Hepatocyte (in vitro differentiated cells): Measurements from ENCODE around the gene TRAPPC3. TPM values are rescaled to one million over a fixed set of nuclear protein-coding genes. Genes with fewer than 3 reads are reported as not detected.

Experiments
- DNase-seq: peaks from one replicate; pipeline ENCODE4 v3.0.0-alpha.2; 2016; ENCODE audit warnings: low spot score
- H2AFZ ChIP-seq: fragments of 200-600 bp; sonication (generic); 2 replicates; pipeline ENCODE4 v1.6.0; 2016; ENCODE audit warnings: antibody characterized with exemption, mild to moderate bottlenecking
- H3K27ac ChIP-seq: fragments of 200-600 bp; sonication (generic); 2 replicates; pipeline ENCODE4 v1.5.1; 2016; ENCODE audit warnings: mild to moderate bottlenecking
- H3K27me3 ChIP-seq: fragments of 200-600 bp; sonication (generic); 2 replicates; pipeline ENCODE4 v1.6.1; 2016
- H3K36me3 ChIP-seq: fragments of 200-600 bp; sonication (generic); replicated peaks from 2 replicates; pipeline ENCODE4 v1.5.1; 2016; ENCODE audit warnings: low read depth; ENCODE audit not compliant: insufficient read depth
- H3K4me1 ChIP-seq: fragments of 200-600 bp; sonication (generic); 2 replicates; pipeline ENCODE4 v1.5.1; 2016; ENCODE audit warnings: mild to moderate bottlenecking, moderate library complexity; ENCODE audit not compliant: insufficient read depth
- H3K4me2 ChIP-seq: fragments of 200-600 bp; sonication (generic); 2 replicates; pipeline ENCODE4 v1.6.0; 2016
- H3K4me3 ChIP-seq: fragments of 200-600 bp; sonication (generic); 2 replicates; pipeline ENCODE4 v1.5.1; 2016; ENCODE audit warnings: mild to moderate bottlenecking
- H3K79me2 ChIP-seq: fragments of 200-600 bp; sonication (generic); 2 replicates; pipeline ENCODE4 v1.6.0; 2017; ENCODE audit warnings: mild to moderate bottlenecking
- H3K9me2 ChIP-seq: fragments of 200-600 bp; sonication (generic); replicated peaks from 2 replicates; pipeline ENCODE4 v1.6.0; 2017; ENCODE audit warnings: mild to moderate bottlenecking; ENCODE audit not compliant: insufficient read depth
- H3K9me3 ChIP-seq: fragments of 200-600 bp; sonication (generic); 2 replicates; pipeline ENCODE4 v1.5.1; 2016; ENCODE audit warnings: low read depth, mild to moderate bottlenecking
- H4K20me1 ChIP-seq: fragments of 200-600 bp; sonication (generic); 2 replicates; pipeline ENCODE4 v1.6.0; 2016; ENCODE audit warnings: mild to moderate bottlenecking; ENCODE audit not compliant: insufficient read depth, poor library complexity, severe bottlenecking
- CTCF ChIP-seq: fragments of 200-600 bp; sonication (generic); IDR thresholded peaks from 2 replicates; pipeline ENCODE4 v1.5.1; 2016; ENCODE audit warnings: antibody characterized with exemption, mild to moderate bottlenecking; ENCODE audit not compliant: poor library complexity
- EZH2 ChIP-seq: fragments of 200-600 bp; sonication (generic); IDR thresholded peaks from 2 replicates; pipeline ENCODE4 v1.6.1; 2016; ENCODE audit warnings: antibody characterized with exemption, mild to moderate bottlenecking, borderline replicate concordance
- EZH2phosphoT487 ChIP-seq: fragments of 200-600 bp; sonication (generic); IDR thresholded peaks from one replicate; pipeline ENCODE4 v1.6.1; 2018; ENCODE audit warnings: antibody characterized with exemption, mild to moderate bottlenecking, low read depth, moderate library complexity; ENCODE audit not compliant: unreplicated experiment, severe bottlenecking
- WGBS: methylation state at CpG from one replicate; pipeline ENCODE4 v1.1.6; 2016; ENCODE audit warnings: low lambda C conversion rate; ENCODE audit errors: missing lambda C conversion rate; 5-methylcytosine and 5-hydroxymethylcytosine counted together
- polyA plus RNA-seq: library from polyadenylated mRNA; unstranded; fragments of >200 nt; fragmentation: Nextera tagmentation; extraction: Ambion mirVana; gene quantifications from 2 replicates; pipeline ENCODE4 v1.2.1, GENCODE V29; 2016
- total RNA-seq: library from RNA; depleted of rRNA; stranded (reverse); fragments of >200 nt; gene quantifications from 2 replicates; pipeline ENCODE4 v1.2.3, GENCODE V29; 2014

Gene TRAPPC3
- total and polyA plus RNA-seq, 2 experiments from 2014 or later, result 128 to 131 TPM

- Histone ChIP-seq H2AFZ (no peak overlapping the region), H3K4me2 (no peak overlapping the region), H3K27ac (no peak overlapping the region), H4K20me1 (no peaks in the 10 kb centered on the region), H3K36me3 (no peaks in the 10 kb centered on the region), H3K27me3 (no peaks in the 10 kb centered on the region), H3K9me2 (no peaks in the 10 kb centered on the region), H3K4me3 (no peak overlapping the region), H3K79me2 (no peaks in the 10 kb centered on the region), H3K4me1 (peaks cover 3% of the 10 kb centered on the region), H3K9me3 (no peaks in the 10 kb centered on the region)
- WGBS, result 91% methylated on average over 21 of the region's 33 CpGs
- peak; percentile 3 for DNase-seq
- TF ChIP-seq EZH2, result no peak
- no peak for TF ChIP-seq CTCF
- TF ChIP-seq EZH2phosphoT487, result no peak
These were observed 51.3 kb downstream of the TRAPPC3 start for GRCh38 chr1:36097693-36098585.

GRCh38 chr1:36096500-36097432, 52.5 kb downstream of the TRAPPC3 start:
- no peaks in the 10 kb centered on the region for H3K9me2 ChIP-seq
- H3K4me3 ChIP-seq, result no peak overlapping the region
- 75% methylated on average over 16 of the region's 16 CpGs for WGBS
- DNase-seq, result peak; percentile 44
- H4K20me1 ChIP-seq, result no peaks in the 10 kb centered on the region
- H3K27me3 ChIP-seq, result no peaks in the 10 kb centered on the region
- H3K4me1 ChIP-seq, result peaks cover 3% of the 10 kb centered on the region
- no peak for TF ChIP-seq EZH2
- peak; percentile 26 for TF ChIP-seq CTCF
- H3K4me2 ChIP-seq, result no peak overlapping the region
- H3K36me3 ChIP-seq, result no peaks in the 10 kb centered on the region
- no peaks in the 10 kb centered on the region for H3K79me2 ChIP-seq
- no peaks in the 10 kb centered on the region for H3K9me3 ChIP-seq
- no peak overlapping the region for H2AFZ ChIP-seq
- no peak overlapping the region for H3K27ac ChIP-seq

- no peak overlapping the region for H3K27ac ChIP-seq
- 84% methylated on average over 15 of the region's 15 CpGs for WGBS
- H3K4me1 ChIP-seq, result peaks cover 3% of the 10 kb centered on the region
- DNase-seq, result peak; percentile 5
- H3K36me3 ChIP-seq, result no peaks in the 10 kb centered on the region
- peaks cover 6% of the 10 kb centered on the region for H3K79me2 ChIP-seq
- H3K4me2 ChIP-seq, result no peak overlapping the region
- no peaks in the 10 kb centered on the region for H4K20me1 ChIP-seq
- no peak for TF ChIP-seq EZH2phosphoT487
- TF ChIP-seq CTCF, result no peak
- TF ChIP-seq EZH2, result no peak
- H2AFZ ChIP-seq, result no peak overlapping the region
- H3K27me3 ChIP-seq, result no peaks in the 10 kb centered on the region
- no peaks in the 10 kb centered on the region for H3K9me3 ChIP-seq
- no peak overlapping the region for H3K4me3 ChIP-seq
- H3K9me2 ChIP-seq, result no peaks in the 10 kb centered on the region
These were observed 53.4 kb downstream of the TRAPPC3 start for GRCh38 chr1:36095760-36096405.
